Measurements from ENCODE around the gene AQP1. TPM values are rescaled to one million over a fixed set of nuclear protein-coding genes. Genes with fewer than 3 reads are reported as not detected.
A peak's percentile ranks its signal among the peaks of the same experiment; 100 is the strongest.

AQP1 gene
- total RNA-seq, 3 donors from 2014 or later, result 132 to 213 (median 177) TPM

GRCh38 chr7:30871655-30872054 lies 40.0 kb upstream of the AQP1 start:
- Histone ChIP-seq H3K27me3 (no peaks in the 10 kb centered on the region), H3K27ac (no peak overlapping the region), H3K4me3 (no peak overlapping the region), H3K4me1 (no peaks in the 10 kb centered on the region), H3K36me3 (peaks cover 3% of the 10 kb centered on the region), H3K9me3 (peaks cover 0 to 8% of the 10 kb centered on the region in 2 donors)
- TF ChIP-seq POLR2AphosphoS5 (IDR thresholded peaks at IDR 0.05), result no peak
- TF ChIP-seq CTCF (IDR thresholded peaks at IDR 0.05), result no peak
- no peak for TF ChIP-seq POLR2A (IDR thresholded peaks at IDR 0.05)
- intact Hi-C loops (cut with DNase I; ENCODE audit: low total_unique reads), result no loop called here
- no peak for DNase-seq (ENCODE audit: low spot score in 2 of 2)

GRCh38 chr7:30873207-30873606 lies 38.4 kb upstream of the AQP1 start:
- Histone ChIP-seq H3K4me1 (no peaks in the 10 kb centered on the region), H3K27me3 (no peaks in the 10 kb centered on the region), H3K27ac (peak overlapping the region in 1 of 2 donors; percentile 14), H3K36me3 (peaks cover 3% of the 10 kb centered on the region), H3K4me3 (no peak overlapping the region), H3K9me3 (peaks cover 0 to 8% of the 10 kb centered on the region in 2 donors)
- TF ChIP-seq CTCF (IDR thresholded peaks at IDR 0.05), result no peak
- no peak for TF ChIP-seq POLR2AphosphoS5 (IDR thresholded peaks at IDR 0.05)
- TF ChIP-seq POLR2A (IDR thresholded peaks at IDR 0.05), result no peak
- intact Hi-C loops (cut with DNase I; ENCODE audit: low total_unique reads), result no loop called here
- no peak for DNase-seq (ENCODE audit: low spot score in 2 of 2)

GRCh38 chr7:30873656-30874055 lies 38.0 kb upstream of the AQP1 start:
- Histone ChIP-seq H3K4me1 (no peaks in the 10 kb centered on the region), H3K9me3 (peaks cover 0 to 8% of the 10 kb centered on the region in 2 donors), H3K4me3 (no peak overlapping the region), H3K27ac (peak overlapping the region in 1 of 2 donors; percentile 30), H3K36me3 (peaks cover 3% of the 10 kb centered on the region), H3K27me3 (no peaks in the 10 kb centered on the region)
- DNase-seq (ENCODE audit: low spot score in 2 of 2), result no peak
- TF ChIP-seq CTCF (IDR thresholded peaks at IDR 0.05) (no peak), POLR2AphosphoS5 (IDR thresholded peaks at IDR 0.05) (no peak), POLR2A (IDR thresholded peaks at IDR 0.05) (no peak)
- intact Hi-C loops (cut with DNase I; ENCODE audit: low total_unique reads), result no loop called here

GRCh38 chr7:30874656-30875302 lies 36.9 kb upstream of the AQP1 start:
- Histone ChIP-seq H3K36me3 (peaks cover 3% of the 10 kb centered on the region), H3K4me3 (no peak overlapping the region), H3K27ac (peak overlapping the region in 1 of 2 donors; percentile 30), H3K4me1 (no peaks in the 10 kb centered on the region), H3K9me3 (peaks cover 0 to 8% of the 10 kb centered on the region in 2 donors), H3K27me3 (no peaks in the 10 kb centered on the region)
- TF ChIP-seq CTCF (IDR thresholded peaks at IDR 0.05), result no peak
- no peak for TF ChIP-seq POLR2A (IDR thresholded peaks at IDR 0.05)
- TF ChIP-seq POLR2AphosphoS5 (IDR thresholded peaks at IDR 0.05), result no peak
- intact Hi-C loops (cut with DNase I; ENCODE audit: low total_unique reads), result no loop called here
- DNase-seq (ENCODE audit: low spot score in 2 of 2), result no peak

- Histone ChIP-seq H3K4me1 (no peaks in the 10 kb centered on the region), H3K27me3 (no peaks in the 10 kb centered on the region), H3K36me3 (peaks cover 3% of the 10 kb centered on the region), H3K9me3 (peaks cover 0 to 8% of the 10 kb centered on the region in 2 donors), H3K27ac (no peak overlapping the region), H3K4me3 (no peak overlapping the region)
- no peak for DNase-seq (ENCODE audit: low spot score in 2 of 2)
- intact Hi-C loops (cut with DNase I; ENCODE audit: low total_unique reads), result no loop called here
- TF ChIP-seq CTCF (IDR thresholded peaks at IDR 0.05) (no peak), POLR2A (IDR thresholded peaks at IDR 0.05) (no peak), POLR2AphosphoS5 (IDR thresholded peaks at IDR 0.05) (no peak)
Measured at GRCh38 chr7:30877015-30877769, 34.5 kb upstream of the AQP1 start.
